Measurements from ENCODE around the gene SNTG2.

- TF ChIP-seq POLR2A (IDR thresholded peaks at IDR 0.05), result no peak
- no peak for TF ChIP-seq POLR2AphosphoS5 (IDR thresholded peaks at IDR 0.05)
- no peak for TF ChIP-seq CTCF (IDR thresholded peaks at IDR 0.05)
Measured at GRCh38 chr2:1308678-1309077, 358.0 kb downstream of the SNTG2 start.
